Right atrium auricular region (tissue), 2 donors: Measurements from ENCODE around the gene STOML1. TPM values are rescaled to one million over a fixed set of nuclear protein-coding genes. Genes with fewer than 3 reads are reported as not detected.
A peak's percentile ranks its signal among the peaks of the same experiment; 100 is the strongest.
"Not testable (repeated sequence)": the region's sequence is repeated elsewhere in the genome, so short reads cannot be mapped to it uniquely, and the experiment has no call there.

Experiments used
- DNase-seq: peaks from one replicate; pipeline ENCODE4 v3.0.0-alpha.2; 2019; ENCODE audit warnings: low spot score
- H3K27ac ChIP-seq, 2 donors: fragments of 200-600 bp; sonication (generic); 1 replicate in 1 of 2; 2 replicates in 1 of 2; pipeline ENCODE4 v1.5.1; 2016 to 2019
- H3K27me3 ChIP-seq, 2 donors: fragments of 200-600 bp; sonication (generic); one replicate each; pipeline versions ENCODE4 v1.5.1 to v1.6.0; 2017 to 2019
- H3K36me3 ChIP-seq: fragments of 200-600 bp; sonication (generic); one replicate; pipeline ENCODE4 v1.5.1; 2016
- H3K4me1 ChIP-seq, 2 donors: fragments of 200-600 bp; sonication (generic); one replicate each; pipeline versions ENCODE4 v1.5.1 to v1.6.0; 2017 to 2019
- H3K4me3 ChIP-seq, 2 donors: fragments of 200-600 bp; sonication (generic); 1 replicate in 1 of 2; 2 replicates in 1 of 2; pipeline ENCODE4 v1.5.1; 2017 to 2019; ENCODE audit warnings: mild to moderate bottlenecking in 1 of 2, moderate library complexity in 1 of 2
- H3K9me3 ChIP-seq, 2 donors: fragments of 200-600 bp; sonication (generic); one replicate each; pipeline ENCODE4 v1.5.1; 2019
- CTCF ChIP-seq, 2 donors: fragments of 200-600 bp; sonication (generic); IDR thresholded peaks; one replicate each; pipeline ENCODE4 v1.5.1; 2019; ENCODE audit warnings: antibody characterized with exemption in 2 of 2
- total RNA-seq, 2 donors: library from RNA; depleted of rRNA; stranded (reverse); fragments of >200 nt; gene quantifications; one replicate each; pipeline ENCODE4 v1.1.0, GENCODE V29; 2016

The STOML1 gene
- total RNA-seq, 2 donors from 2014 or later: 11.8 to 23.5 TPM

GRCh38 chr15:73941449-73941848 is 50.6 kb downstream of the STOML1 start:
- TF ChIP-seq CTCF (IDR thresholded peaks at IDR 0.05): no peak
- H3K4me1 ChIP-seq: peaks cover 0 to 50% of the 10 kb centered on the region in 2 donors
- H3K4me3 ChIP-seq: no peak overlapping the region
- H3K36me3 ChIP-seq: no peaks in the 10 kb centered on the region
- H3K9me3 ChIP-seq: no peaks in the 10 kb centered on the region
- no peak for DNase-seq
- H3K27me3 ChIP-seq: no peaks in the 10 kb centered on the region
- peak overlapping the region; percentile 43 to 71 for H3K27ac ChIP-seq

GRCh38 chr15:73941044-73941443 is 51.1 kb downstream of the STOML1 start:
- no peaks in the 10 kb centered on the region for H3K36me3 ChIP-seq
- H3K4me3 ChIP-seq: no peak overlapping the region
- H3K4me1 ChIP-seq: peaks cover 0 to 54% of the 10 kb centered on the region in 2 donors
- peak overlapping the region; percentile 43 to 71 for H3K27ac ChIP-seq
- DNase-seq: peak; percentile 72
- H3K27me3 ChIP-seq: no peaks in the 10 kb centered on the region
- no peak for TF ChIP-seq CTCF (IDR thresholded peaks at IDR 0.05)
- H3K9me3 ChIP-seq: no peaks in the 10 kb centered on the region

GRCh38 chr15:73940061-73940981 is 51.8 kb downstream of the STOML1 start:
- H3K4me1 ChIP-seq: peaks cover 0 to 58% of the 10 kb centered on the region in 2 donors
- no peak overlapping the region for H3K4me3 ChIP-seq
- H3K36me3 ChIP-seq: no peaks in the 10 kb centered on the region
- no peak for DNase-seq
- peak overlapping the region; percentile 43 to 71 for H3K27ac ChIP-seq
- H3K27me3 ChIP-seq: no peaks in the 10 kb centered on the region
- TF ChIP-seq CTCF (IDR thresholded peaks at IDR 0.05): no peak
- no peaks in the 10 kb centered on the region for H3K9me3 ChIP-seq

- Histone ChIP-seq H3K27me3 (no peaks in the 10 kb centered on the region), H3K9me3 (no peaks in the 10 kb centered on the region), H3K4me3 (no peak overlapping the region), H3K36me3 (no peaks in the 10 kb centered on the region), H3K27ac (peak overlapping the region; percentile 3 to 71), H3K4me1 (peaks cover 0 to 63% of the 10 kb centered on the region in 2 donors)
- no peak for DNase-seq
- no peak for TF ChIP-seq CTCF (IDR thresholded peaks at IDR 0.05)
These were observed 53.0 kb downstream of the STOML1 start for GRCh38 chr15:73939138-73939537.

- not testable (repeated sequence) for H3K9me3 ChIP-seq, H3K4me3 ChIP-seq, H3K36me3 ChIP-seq, H3K27ac ChIP-seq, H3K27me3 ChIP-seq, DNase-seq
- H3K4me1 ChIP-seq: peaks cover 0 to 60% of the 10 kb centered on the region in 2 donors
These were observed 53.6 kb downstream of the STOML1 start for GRCh38 chr15:73938516-73938915.

- Histone ChIP-seq H3K4me1 (peaks cover 0 to 67% of the 10 kb centered on the region in 2 donors), H3K36me3 (no peaks in the 10 kb centered on the region), H3K27ac (no peak overlapping the region), H3K27me3 (no peaks in the 10 kb centered on the region), H3K9me3 (no peaks in the 10 kb centered on the region), H3K4me3 (no peak overlapping the region)
- no peak for DNase-seq
- TF ChIP-seq CTCF (IDR thresholded peaks at IDR 0.05): no peak
These were observed 54.4 kb downstream of the STOML1 start for GRCh38 chr15:73937726-73938125.
